Gastrocnemius medialis (tissue), 4 donors: ENCODE data around the gene CELF1. TPM values are rescaled to one million over a fixed set of nuclear protein-coding genes. Genes with fewer than 3 reads are reported as not detected.

Experiments used
- ATAC-seq, 2 donors: fragments of 150-250 bp; one replicate each; pipeline ENCODE4 v1.9.1; 2016
- DNase-seq, 2 donors: peaks; one replicate each; pipeline ENCODE4 v3.0.0-alpha.2; 2019
- H3K27ac ChIP-seq, 4 donors: fragments of 200-600 bp; sonication (generic); 1 replicate in 1 of 4; 2 replicates in 3 of 4; pipeline ENCODE4 v1.5.1; 2016 to 2018; ENCODE audit warnings: mild to moderate bottlenecking in 2 of 4, moderate library complexity in 1 of 4
- H3K27me3 ChIP-seq, 3 donors: fragments of 200-600 bp; sonication (generic) in 2 of 3; 1 replicate in 1 of 3; 2 replicates in 2 of 3; pipeline versions ENCODE4 v1.5.1 to v1.6.0; 2016 to 2019; ENCODE audit warnings: mild to moderate bottlenecking in 1 of 3, moderate library complexity in 1 of 3
- H3K36me3 ChIP-seq, 2 donors: fragments of 200-600 bp; sonication (generic) in 1 of 2; one replicate each; pipeline ENCODE4 v1.5.1; 2017 to 2018
- H3K4me1 ChIP-seq, 2 donors: fragments of 200-600 bp; sonication (generic) in 1 of 2; one replicate each; pipeline ENCODE4 v1.5.1; 2016 to 2017; ENCODE audit warnings: mild to moderate bottlenecking in 2 of 2
- H3K4me3 ChIP-seq, 4 donors: fragments of 200-600 bp; sonication (generic) in 3 of 4; 1 replicate in 1 of 4; 2 replicates in 3 of 4; pipeline ENCODE4 v1.5.1; 2016 to 2019; ENCODE audit warnings: mild to moderate bottlenecking in 2 of 4
- H3K9me3 ChIP-seq, 3 donors: fragments of 200-600 bp; sonication (generic) in 2 of 3; 1 replicate in 1 of 3; 2 replicates in 2 of 3; pipeline ENCODE4 v1.5.1; 2016 to 2019
- CTCF ChIP-seq, 5 experiments: fragments of 450-650 bp in 3 of 5; fragments of 200-600 bp in 2 of 5; sonication (generic) in 2 of 5; IDR thresholded peaks in 4 of 5; conservative IDR thresholded peaks in 1 of 5; 1 replicate in 4 of 5; 2 replicates in 1 of 5; pipeline ENCODE4 v1.5.1; 2016 to 2019; ENCODE audit warnings: antibody characterized with exemption in 5 of 5, mild to moderate bottlenecking in 3 of 5, moderate library complexity in 3 of 5
- POLR2A ChIP-seq, 2 donors: fragments of 450-650 bp; IDR thresholded peaks; one replicate each; pipeline ENCODE4 v1.6.1; 2017; ENCODE audit warnings: antibody characterized with exemption in 2 of 2, mild to moderate bottlenecking in 2 of 2, moderate library complexity in 2 of 2
- in situ Hi-C, 4 donors: fragments of 200-750 bp; cut with MboI; loops; one replicate each; pipeline versions ENCODE4 v1.15.0 to v1.8.0; 2017; ENCODE audit warnings: low sequenced_read_pairs in 4 of 4
- intact Hi-C: fragments of 100-400 bp; cut with DNase I; formaldehyde crosslinking; loops from one replicate; pipeline ENCODE4 v1.15.1; 2023; ENCODE audit warnings: low total_unique reads
- total RNA-seq, 4 donors: library from RNA; depleted of rRNA; stranded (reverse); fragments of >200 nt; gene quantifications; one replicate each; pipeline versions ENCODE4 v1.1.0 to v1.2.3, GENCODE V29; 2016

CELF1 gene
- total RNA-seq, 4 donors from 2014 or later, result 106 to 185 (median 136) TPM

- ATAC-seq, result no peak
Measured at GRCh38 chr11:47487421-47487820, 65.5 kb downstream of the CELF1 start.

GRCh38 chr11:47485107-47485506 is 67.8 kb downstream of the CELF1 start:
- no peak for ATAC-seq
- Histone ChIP-seq H3K36me3 (peaks cover 0 to 78% of the 10 kb centered on the region in 2 donors), H3K4me1 (peaks cover 0 to 6% of the 10 kb centered on the region in 2 donors), H3K4me3 (no peak overlapping the region), H3K27me3 (no peaks in the 10 kb centered on the region), H3K9me3 (no peaks in the 10 kb centered on the region), H3K27ac (peak overlapping the region in 1 of 4 donors; percentile 28)
- intact Hi-C loops (no loop called here), in situ Hi-C loops (no loop called here)
- TF ChIP-seq POLR2A (IDR thresholded peaks at IDR 0.05), result no peak
- TF ChIP-seq CTCF (IDR thresholded peaks at IDR 0.05 in 4 of 5, conservative IDR thresholded peaks at IDR 0.05 in 1 of 5), result no peak
- no peak for DNase-seq

More at GRCh38 chr11:47487421-47487820, 65.5 kb downstream of the CELF1 start:
- intact Hi-C loops, result no loop called here
- Histone ChIP-seq H3K36me3 (peaks cover 0 to 55% of the 10 kb centered on the region in 2 donors), H3K27me3 (no peaks in the 10 kb centered on the region), H3K4me3 (no peak overlapping the region), H3K27ac (no peak overlapping the region), H3K9me3 (no peaks in the 10 kb centered on the region), H3K4me1 (peaks cover 0 to 9% of the 10 kb centered on the region in 2 donors)
- no peak for DNase-seq
- in situ Hi-C loops, result no loop called here
- TF ChIP-seq POLR2A (IDR thresholded peaks at IDR 0.05) (no peak), CTCF (IDR thresholded peaks at IDR 0.05 in 4 of 5, conservative IDR thresholded peaks at IDR 0.05 in 1 of 5) (no peak)

GRCh38 chr11:47483457-47483856 is 69.5 kb downstream of the CELF1 start:
- H3K36me3 ChIP-seq, result peaks cover 0 to 78% of the 10 kb centered on the region in 2 donors
- ATAC-seq, result no peak
- no peak overlapping the region for H3K4me3 ChIP-seq
- H3K27ac ChIP-seq, result no peak overlapping the region
- in situ Hi-C loops (no loop called here), intact Hi-C loops (no loop called here)
- no peaks in the 10 kb centered on the region for H3K9me3 ChIP-seq
- no peak for DNase-seq
- H3K27me3 ChIP-seq, result no peaks in the 10 kb centered on the region
- no peak for TF ChIP-seq CTCF (IDR thresholded peaks at IDR 0.05 in 4 of 5, conservative IDR thresholded peaks at IDR 0.05 in 1 of 5)
- no peak for TF ChIP-seq POLR2A (IDR thresholded peaks at IDR 0.05)
- peaks cover 12 to 16% of the 10 kb centered on the region in 2 donors for H3K4me1 ChIP-seq

GRCh38 chr11:47480762-47481161 is 72.2 kb downstream of the CELF1 start:
- no peaks in the 10 kb centered on the region for H3K9me3 ChIP-seq
- H3K4me3 ChIP-seq, result no peak overlapping the region
- ATAC-seq (no peak), DNase-seq (no peak)
- peaks cover 12 to 16% of the 10 kb centered on the region in 2 donors for H3K4me1 ChIP-seq
- peak overlapping the region in 3 of 4 donors; percentile 2 to 46 (median 33) for H3K27ac ChIP-seq
- TF ChIP-seq CTCF (IDR thresholded peaks at IDR 0.05 in 4 of 5, conservative IDR thresholded peaks at IDR 0.05 in 1 of 5) (no peak), POLR2A (IDR thresholded peaks at IDR 0.05) (no peak)
- H3K36me3 ChIP-seq, result peaks cover 0 to 90% of the 10 kb centered on the region in 2 donors
- in situ Hi-C loops, result no loop called here
- intact Hi-C loops, result no loop called here
- H3K27me3 ChIP-seq, result no peaks in the 10 kb centered on the region
